NCI-H82 (cell line): ENCODE data around the gene TPRG1.
A peak's percentile ranks its signal among the peaks of the same experiment; 100 is the strongest.

ENCODE experiments used
- DNase-seq: peaks from one replicate; lab custom pipeline; 2025; lab: John Stamatoyannopoulos, UW

TPRG1 gene

GRCh38 chr3:189166321-189166720, 5.5 kb upstream of the TPRG1 start:
- DNase-seq: no peak

DNA sequence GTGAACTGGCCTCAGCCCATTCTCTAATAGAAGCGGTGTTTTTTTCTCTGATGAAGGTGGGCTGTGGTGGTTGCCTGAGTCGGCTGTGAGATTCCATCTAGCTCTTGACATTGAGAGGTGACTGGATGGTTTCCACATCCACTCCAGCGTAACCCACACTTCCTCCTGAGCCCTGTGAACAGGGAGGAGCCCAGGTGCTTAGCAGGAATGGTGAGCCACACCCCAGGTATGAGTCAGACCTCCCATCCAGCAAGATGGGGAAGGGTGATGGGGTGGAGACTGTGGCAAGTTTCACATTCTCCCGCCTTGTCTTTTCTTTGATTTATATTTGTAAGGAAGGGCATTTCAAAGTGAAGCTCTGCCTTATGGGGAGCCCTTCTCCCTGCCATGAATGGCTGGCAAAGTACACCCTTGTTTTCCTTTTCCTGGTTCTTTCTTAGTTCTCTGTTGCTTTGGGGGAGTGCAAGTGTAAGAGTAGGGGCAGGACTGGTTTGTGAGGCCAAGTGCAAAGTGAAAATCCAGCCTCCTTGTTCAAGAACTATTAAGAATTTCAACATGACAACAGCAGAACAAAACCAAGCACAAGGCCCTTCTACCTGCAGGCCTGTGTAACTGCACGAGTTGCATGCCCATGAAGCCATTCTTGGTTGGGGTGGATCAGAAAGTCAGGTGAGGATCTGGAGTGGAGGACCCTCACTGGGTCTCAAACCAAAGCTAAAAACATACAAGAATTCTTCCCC, 4.6 kb upstream of the TPRG1 start:
- no peak for DNase-seq

DNA sequence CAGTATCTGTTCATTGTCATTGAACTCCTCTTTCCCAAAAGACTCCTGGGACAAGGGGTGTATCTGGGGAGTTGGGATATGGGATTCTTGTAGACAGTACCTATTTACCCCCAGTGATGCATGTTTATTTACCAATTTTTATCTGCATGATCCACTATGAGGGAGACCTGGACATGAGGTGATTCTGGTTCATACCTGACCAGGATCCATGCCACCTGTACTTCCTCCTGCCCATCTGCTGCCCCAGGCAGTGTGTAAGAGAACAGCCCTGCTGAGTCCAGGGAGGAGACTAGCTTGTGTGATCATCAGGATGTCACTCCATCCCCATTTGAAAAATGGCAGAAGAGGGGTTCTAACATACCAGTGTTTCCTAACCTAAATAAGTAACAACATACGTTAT, 3.1 kb upstream of the TPRG1 start:
- DNase-seq: no peak

DNA sequence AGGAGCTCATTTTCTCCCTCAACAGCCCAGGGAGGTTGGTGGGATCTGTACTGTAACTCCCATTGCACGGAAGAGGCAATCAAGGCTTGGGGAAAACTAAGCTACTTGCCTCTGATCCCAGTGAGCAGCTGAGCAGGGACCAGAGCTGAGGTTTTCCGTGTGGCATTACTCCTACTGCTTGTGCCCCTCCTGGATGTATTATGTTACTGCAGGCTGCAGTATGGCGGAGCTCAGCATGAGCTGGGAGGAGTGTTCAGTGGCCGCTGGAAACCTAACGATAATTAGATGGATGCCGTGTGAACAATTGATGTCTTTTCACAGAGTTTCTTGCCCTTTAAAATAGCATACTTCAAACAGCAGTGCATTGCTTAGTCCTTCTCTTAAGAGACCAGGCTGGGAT, 2.0 kb upstream of the TPRG1 start:
- peak; percentile 42 for DNase-seq

DNA sequence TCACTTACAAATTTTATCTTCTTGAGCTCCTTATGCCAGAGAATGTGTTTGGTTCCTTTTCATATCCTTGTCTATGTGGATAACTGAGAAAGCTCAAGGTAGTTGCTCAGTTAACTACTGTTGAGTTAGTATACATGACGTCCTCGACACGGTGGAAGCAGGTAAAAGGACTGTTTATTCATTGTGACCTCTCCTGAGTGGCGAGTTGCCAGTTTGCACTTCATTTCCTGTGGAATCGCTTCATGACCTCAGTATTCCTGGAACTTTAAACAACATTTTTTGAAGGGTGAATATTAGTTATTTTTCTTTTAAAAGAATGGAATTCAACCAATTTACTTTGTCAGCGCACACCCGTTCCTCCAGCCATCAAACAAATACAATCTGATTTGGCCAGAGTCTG, 1.2 kb upstream of the TPRG1 start:
- DNase-seq: no peak

DNA sequence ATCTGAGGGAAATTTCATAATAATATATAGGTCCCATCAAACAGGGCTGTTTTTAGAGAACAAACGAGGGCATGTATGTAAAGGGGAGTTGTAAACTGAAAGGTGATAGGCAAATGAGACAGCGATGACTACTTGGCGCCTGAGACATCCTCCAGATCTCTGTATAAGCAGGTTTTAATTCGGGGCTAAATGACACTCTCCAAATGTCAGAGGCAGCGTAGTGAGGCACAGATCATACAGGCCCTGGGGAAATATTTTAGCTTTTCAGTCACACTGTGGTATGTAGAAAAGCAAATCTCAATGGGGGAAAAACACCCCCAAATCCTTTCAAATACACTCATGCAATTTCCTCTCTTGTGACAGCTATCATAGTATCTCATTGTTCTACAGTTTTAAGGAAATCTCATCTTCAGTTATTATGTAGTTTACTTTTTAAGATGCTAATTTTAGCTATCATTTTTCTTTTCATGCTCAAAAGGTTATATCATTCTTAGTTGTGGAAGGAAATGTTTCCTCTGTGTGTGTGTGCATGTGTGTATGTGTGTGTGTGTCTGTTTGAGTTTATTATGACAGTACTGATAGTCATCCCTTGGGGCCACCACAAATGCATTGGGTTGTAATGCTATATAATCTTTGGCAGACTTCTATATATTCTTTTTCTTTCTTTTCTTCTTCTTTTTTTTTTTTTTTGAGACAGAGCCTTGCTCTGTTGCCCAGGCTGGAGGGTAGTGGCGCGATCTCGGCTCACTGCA, 1.1 kb downstream of the TPRG1 start:
- no peak for DNase-seq

DNA sequence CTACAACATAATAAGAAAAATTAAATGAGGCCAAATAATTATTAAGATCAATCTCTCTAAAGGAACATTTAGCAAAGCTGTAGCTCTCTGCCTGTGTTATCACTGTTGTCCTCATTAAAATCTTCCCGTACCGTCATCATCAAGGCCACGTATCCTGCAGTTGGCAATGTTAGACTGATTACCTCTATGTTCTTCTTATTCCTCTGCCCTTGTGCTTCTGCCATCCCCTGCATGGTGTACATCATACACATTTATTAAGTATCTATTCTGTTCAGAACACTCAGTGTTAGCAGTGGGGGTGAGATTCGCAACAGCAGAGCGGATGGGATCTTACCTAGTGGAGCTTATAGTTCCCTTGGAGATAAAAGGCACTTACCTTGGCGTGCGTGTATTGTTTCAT, 12.8 kb downstream of the TPRG1 start:
- DNase-seq: no peak

GRCh38 chr3:189186101-189186500, 14.3 kb downstream of the TPRG1 start:
- DNase-seq: no peak

DNA sequence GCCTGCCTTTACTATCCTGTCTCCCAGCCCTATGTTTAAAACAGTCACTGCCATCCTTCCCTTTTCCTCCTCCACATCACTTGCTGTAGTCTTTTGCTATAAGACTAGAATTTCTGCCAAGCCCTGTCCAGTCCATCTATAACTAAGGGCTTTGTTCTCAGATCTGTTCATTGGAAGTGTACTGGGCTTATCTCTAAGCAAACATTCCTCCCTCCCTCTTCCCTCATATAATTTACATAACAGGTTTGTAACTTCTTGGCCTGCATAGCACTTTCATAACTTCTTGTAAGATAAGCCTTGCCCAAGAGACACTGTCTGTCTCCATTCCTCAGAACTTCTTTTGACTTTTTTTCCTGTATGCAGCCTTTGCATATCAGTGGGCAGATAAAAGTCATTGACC, 16.7 kb downstream of the TPRG1 start:
- DNase-seq: no peak

DNA sequence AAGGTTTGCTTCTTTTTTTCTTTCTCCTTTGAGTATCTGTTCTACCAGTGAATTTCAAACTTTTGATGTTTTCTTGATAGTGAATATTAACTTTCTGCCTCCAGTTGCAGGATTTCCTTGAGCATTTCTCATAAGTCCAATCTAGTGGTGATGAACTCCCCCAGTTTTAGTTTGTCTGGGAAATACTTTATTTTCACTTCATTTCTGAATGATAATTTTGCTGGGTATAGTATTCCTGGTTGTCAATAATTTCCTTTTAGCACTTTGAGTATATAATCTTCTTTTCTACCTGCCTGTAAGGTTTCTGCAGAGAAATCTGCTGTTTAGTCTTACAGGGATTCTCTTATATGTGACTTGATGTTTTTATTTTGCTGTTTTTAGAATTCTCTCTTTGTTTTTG, 21.0 kb downstream of the TPRG1 start:
- no peak for DNase-seq

GRCh38 chr3:189195302-189195701, 23.5 kb downstream of the TPRG1 start:
- DNase-seq: peak; percentile 39

- no peak for DNase-seq
Measured at GRCh38 chr3:189202106-189202505, 30.3 kb downstream of the TPRG1 start.

DNA sequence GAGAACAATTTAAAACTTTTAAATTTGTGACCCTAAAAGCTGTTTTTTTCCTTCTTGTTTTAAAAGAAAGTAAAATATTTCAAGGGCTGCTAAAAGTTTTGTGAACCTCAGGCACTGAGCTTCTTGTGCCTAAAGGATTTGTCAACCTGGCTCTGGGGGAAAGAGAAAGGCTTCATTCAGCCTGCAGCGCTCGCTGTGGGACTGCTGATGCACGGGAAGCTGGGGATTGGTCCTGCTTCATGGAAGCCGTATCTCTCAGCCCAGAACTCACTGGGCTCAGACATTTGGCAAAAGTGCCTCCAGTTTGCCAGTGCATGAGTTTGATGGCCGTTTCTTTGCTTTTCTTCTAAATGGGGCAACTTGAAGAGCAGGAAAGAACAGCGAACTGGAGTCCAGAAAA, 30.8 kb downstream of the TPRG1 start:
- peak; percentile 25 for DNase-seq

- DNase-seq: peak; percentile 15
Measured at GRCh38 chr3:189204167-189204866, 32.5 kb downstream of the TPRG1 start.

GRCh38 chr3:189204937-189205336, 33.2 kb downstream of the TPRG1 start:
- no peak for DNase-seq

GRCh38 chr3:189210251-189210770, 38.5 kb downstream of the TPRG1 start:
- DNase-seq: no peak

GRCh38 chr3:189212681-189213080, 40.9 kb downstream of the TPRG1 start:
- no peak for DNase-seq

DNA sequence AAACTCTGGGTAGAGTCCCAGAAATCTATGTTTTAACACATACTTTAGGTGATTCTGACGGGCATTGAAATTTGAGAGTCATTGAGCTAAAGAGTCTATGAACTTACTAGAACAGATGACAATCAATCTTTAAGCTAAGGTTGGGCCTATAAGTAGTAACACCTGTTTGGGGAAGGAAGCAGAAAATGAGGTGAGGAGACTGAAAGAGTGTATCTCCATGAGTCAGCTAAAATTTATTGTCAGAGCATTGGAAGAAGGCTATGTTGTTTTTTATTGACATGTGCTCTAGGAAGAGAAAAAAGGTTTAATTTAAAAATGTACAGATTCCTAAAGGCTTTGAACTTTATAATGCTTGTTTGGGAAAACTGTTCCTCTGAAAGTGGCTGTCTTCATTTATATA, 42.9 kb downstream of the TPRG1 start:
- no peak for DNase-seq

- no peak for DNase-seq
Measured at GRCh38 chr3:189222927-189223636, 51.3 kb downstream of the TPRG1 start.

DNA sequence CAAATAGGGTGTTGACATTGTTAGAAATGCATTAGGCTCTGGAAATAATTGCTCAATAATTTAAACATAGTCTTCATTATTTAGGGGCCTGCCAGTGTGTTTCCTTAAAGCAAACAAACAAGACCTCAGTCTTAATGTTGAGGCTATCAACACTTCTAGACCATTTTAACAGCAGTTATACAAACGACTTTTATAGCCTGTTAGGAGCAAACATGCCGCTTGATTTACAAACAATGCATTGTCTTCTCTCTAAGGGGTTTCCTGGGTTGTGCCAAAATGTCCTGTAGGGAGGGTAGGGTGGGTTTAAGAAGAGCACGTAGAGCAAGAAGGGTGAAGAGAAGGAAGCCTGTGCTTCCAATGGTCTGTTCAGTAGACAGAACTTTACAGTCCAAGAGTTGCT, 53.7 kb downstream of the TPRG1 start:
- DNase-seq: no peak

DNA sequence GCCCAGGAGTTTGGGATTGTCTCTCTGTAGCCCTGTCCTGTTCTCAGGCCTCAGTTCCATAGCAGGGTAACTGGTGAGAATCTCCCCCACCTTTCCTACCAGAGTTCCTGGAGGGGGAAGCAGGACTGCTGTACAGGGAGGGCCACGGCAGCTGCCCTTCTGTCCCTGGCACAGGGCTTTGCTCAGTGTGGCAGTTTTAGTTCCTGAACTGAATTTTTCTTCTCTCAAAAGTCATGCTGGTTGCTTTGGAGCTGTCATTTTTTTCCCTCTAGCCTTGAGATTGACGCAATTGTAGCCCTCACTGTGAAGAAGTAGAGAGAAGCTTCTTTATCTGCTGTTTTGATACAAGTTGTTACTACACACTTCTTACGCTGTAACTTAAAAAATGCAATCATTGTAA, 55.5 kb downstream of the TPRG1 start:
- no peak for DNase-seq

DNA sequence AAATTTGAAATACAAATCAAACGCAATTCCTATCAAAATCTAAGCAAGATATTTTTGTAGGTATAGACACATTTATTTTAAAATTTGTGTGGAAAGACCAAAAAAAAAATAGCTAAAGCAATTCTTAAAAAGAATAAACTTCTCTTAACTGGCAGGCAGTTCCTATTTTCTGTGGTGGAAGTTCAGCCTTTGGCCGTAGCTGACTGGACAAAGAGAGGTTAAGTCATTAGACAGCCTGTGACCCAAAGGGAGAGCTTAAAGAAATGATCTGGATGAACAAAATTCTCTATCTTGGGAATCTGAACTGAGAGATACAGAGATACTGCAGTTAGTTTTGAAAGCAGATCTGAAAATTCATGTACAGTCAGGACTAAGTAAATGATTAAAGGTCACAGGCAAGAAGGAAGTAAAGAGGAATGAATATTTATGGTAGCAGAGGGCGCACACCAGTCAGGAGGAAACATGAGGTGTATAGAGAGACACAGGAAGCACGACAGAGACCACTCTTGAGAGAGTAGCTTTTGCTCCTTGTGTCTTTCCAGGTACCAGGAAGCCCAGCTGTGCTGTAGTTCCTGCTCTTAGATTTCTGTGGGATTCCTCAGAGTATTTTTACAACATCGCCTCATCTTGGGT, 57.5 kb downstream of the TPRG1 start:
- DNase-seq: no peak
